ENCODE data around the gene ZBTB40. TPM values are rescaled to one million over a fixed set of nuclear protein-coding genes. Genes with fewer than 3 reads are reported as not detected.
A peak's percentile ranks its signal among the peaks of the same experiment; 100 is the strongest.

The ZBTB40 gene
- polyA plus RNA-seq, 2 of the 4 experiments (the other 2 are of a cell fraction): 6.2 to 7.0 TPM

DNA sequence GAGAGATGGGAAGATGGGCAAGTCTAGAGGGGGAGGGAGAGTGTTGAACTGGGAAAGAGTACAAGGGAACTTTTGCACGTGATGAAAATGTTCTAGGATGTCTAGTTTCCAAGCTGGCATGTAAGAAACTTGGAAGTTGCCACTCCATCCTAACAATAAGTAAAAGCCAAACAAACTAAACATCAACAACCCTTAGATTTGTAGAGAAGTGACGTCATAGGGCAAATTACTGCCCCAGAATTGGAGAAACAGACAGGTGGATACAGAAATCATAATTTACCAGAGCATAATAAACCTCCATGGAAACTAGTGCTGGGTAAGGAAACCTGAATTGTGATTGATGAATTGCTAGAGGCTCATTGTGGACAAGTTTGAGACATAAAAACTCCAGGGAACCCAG, 14.7 kb upstream of the ZBTB40 start:
- H3K27ac ChIP-seq: no peak overlapping the region
- H3K4me3 ChIP-seq: no peak overlapping the region
- H3K4me2 ChIP-seq: no peak overlapping the region
- TF ChIP-seq HEYL (CRISPR knock-in tag; IDR thresholded peaks at IDR 0.05) (no peak), FOSB (CRISPR knock-in tag; IDR thresholded peaks at IDR 0.05) (no peak), JUNB (IDR thresholded peaks at IDR 0.05) (no peak), FOXS1 (CRISPR knock-in tag; IDR thresholded peaks at IDR 0.05) (no peak), TFCP2L1 (CRISPR knock-in tag; IDR thresholded peaks at IDR 0.05) (no peak), NR3C1 (IDR thresholded peaks at IDR 0.05) (no peak), ZSCAN20 (CRISPR knock-in tag; IDR thresholded peaks at IDR 0.05) (no peak), HOXA7 (CRISPR knock-in tag; IDR thresholded peaks at IDR 0.05) (no peak), HOXB5 (CRISPR knock-in tag; IDR thresholded peaks at IDR 0.05) (no peak), CBX8 (IDR thresholded peaks at IDR 0.05) (no peak), SREBF2 (IDR thresholded peaks at IDR 0.05) (no peak), TP53 (CRISPR knock-in tag; IDR thresholded peaks at IDR 0.05) (no peak)
- TF ChIP-seq, protein P1, sequence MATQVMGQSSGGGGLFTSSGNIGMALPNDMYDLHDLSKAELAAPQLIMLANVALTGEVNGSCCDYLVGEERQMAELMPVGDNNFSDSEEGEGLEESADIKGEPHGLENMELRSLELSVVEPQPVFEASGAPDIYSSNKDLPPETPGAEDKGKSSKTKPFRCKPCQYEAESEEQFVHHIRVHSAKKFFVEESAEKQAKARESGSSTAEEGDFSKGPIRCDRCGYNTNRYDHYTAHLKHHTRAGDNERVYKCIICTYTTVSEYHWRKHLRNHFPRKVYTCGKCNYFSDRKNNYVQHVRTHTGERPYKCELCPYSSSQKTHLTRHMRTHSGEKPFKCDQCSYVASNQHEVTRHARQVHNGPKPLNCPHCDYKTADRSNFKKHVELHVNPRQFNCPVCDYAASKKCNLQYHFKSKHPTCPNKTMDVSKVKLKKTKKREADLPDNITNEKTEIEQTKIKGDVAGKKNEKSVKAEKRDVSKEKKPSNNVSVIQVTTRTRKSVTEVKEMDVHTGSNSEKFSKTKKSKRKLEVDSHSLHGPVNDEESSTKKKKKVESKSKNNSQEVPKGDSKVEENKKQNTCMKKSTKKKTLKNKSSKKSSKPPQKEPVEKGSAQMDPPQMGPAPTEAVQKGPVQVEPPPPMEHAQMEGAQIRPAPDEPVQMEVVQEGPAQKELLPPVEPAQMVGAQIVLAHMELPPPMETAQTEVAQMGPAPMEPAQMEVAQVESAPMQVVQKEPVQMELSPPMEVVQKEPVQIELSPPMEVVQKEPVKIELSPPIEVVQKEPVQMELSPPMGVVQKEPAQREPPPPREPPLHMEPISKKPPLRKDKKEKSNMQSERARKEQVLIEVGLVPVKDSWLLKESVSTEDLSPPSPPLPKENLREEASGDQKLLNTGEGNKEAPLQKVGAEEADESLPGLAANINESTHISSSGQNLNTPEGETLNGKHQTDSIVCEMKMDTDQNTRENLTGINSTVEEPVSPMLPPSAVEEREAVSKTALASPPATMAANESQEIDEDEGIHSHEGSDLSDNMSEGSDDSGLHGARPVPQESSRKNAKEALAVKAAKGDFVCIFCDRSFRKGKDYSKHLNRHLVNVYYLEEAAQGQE (IDR thresholded peaks at IDR 0.05): no peak
- H3K9me3 ChIP-seq: peaks cover 20% of the 10 kb centered on the region; the same call in 2 of the 3 replicates
- ATAC-seq: no peak
- ChIA-PET POLR2A (no interaction called here), CTCF (no interaction called here)
- WGBS (ENCODE audit: missing lambda C conversion rate): 64% methylated on average over 2 of the region's 2 CpGs
- no peak for FAIRE-seq
- no peak for DNase-seq (ENCODE audit: low read depth in 1 of 2, low spot score in 1 of 2)
- no peaks in the 10 kb centered on the region for H3K4me1 ChIP-seq

DNA sequence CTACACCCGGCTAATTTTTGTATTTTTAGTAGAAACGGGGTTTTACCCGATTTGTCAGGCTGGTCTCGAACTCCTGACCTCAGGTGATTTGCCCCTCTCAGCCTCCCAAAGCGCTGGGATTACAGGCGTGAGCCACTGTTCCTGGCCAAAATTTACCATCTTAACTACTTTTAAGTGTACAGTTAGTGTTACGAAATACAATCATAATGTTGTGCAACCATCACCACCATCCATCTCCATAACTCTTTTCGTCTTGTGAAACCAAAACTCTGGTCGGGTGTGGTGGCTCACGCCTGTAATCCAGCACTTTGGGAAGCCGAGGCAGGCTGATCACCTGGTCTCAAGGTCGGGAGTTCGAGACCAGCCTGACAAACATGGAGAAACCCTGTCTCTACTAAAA, 14.1 kb upstream of the ZBTB40 start:
- FAIRE-seq: no peak
- no peak overlapping the region for H3K4me2 ChIP-seq
- ChIA-PET POLR2A (no interaction called here), CTCF (no interaction called here)
- TF ChIP-seq CEBPB (IDR thresholded peaks at IDR 0.05): peak; percentile 53 to 79; a peak in 3 of 4 replicates
- TF ChIP-seq HDAC2 (IDR thresholded peaks at IDR 0.05): no peak
- no peak for ATAC-seq
- DNase-seq (ENCODE audit: low read depth in 1 of 2, low spot score in 1 of 2): no peak
- no peak overlapping the region for H3K4me3 ChIP-seq
- H3K4me1 ChIP-seq: no peaks in the 10 kb centered on the region
- H3K27ac ChIP-seq: no peak overlapping the region
- 75% methylated on average over 13 of the region's 13 CpGs for WGBS (ENCODE audit: missing lambda C conversion rate)
- peaks cover 20% of the 10 kb centered on the region; the same call in 2 of the 3 replicates for H3K9me3 ChIP-seq

DNA sequence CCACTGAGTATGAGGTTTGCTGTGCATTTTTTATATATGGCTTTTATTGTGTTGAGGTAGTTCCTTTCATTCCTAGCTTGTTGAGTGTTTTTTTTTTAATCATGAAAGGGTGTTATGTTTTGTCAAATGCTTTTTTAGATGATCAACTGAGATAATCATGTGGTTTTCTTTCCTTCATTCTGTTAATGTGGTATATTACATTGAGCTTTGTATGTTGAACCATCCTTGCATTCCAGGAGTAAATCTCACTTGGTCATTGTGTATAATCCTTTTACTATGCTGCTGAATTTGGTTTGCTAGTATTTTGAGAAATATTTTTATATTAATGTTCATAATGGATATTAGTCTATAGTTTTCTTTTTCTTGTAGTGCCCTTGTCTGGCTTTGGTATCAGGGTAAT, 11.1 kb upstream of the ZBTB40 start:
- ChIA-PET POLR2A (no interaction called here), CTCF (interaction anchor here (1.1 to 2.1 kb wide), 3 partner anchors 24 to 264 kb away, joined by 3 to 6 read pairs (median 3); no protein-coding TSS in a partner anchor)
- DNase-seq (ENCODE audit: low read depth in 1 of 2, low spot score in 1 of 2): no peak
- FAIRE-seq: no peak
- no peak for ATAC-seq
- Histone ChIP-seq H3K27ac (no peak overlapping the region), H3K4me3 (no peak overlapping the region), H3K9me3 (peaks cover 20% of the 10 kb centered on the region; the same call in 2 of the 3 replicates), H3K4me1 (no peaks in the 10 kb centered on the region), H3K4me2 (no peak overlapping the region)
- TF ChIP-seq KDM5A (IDR thresholded peaks at IDR 0.05) (no peak), RNF2 (IDR thresholded peaks at IDR 0.05; ENCODE audit: borderline replicate concordance, low read depth) (no peak), RFX5 (IDR thresholded peaks at IDR 0.05) (no peak), RARB (CRISPR knock-in tag; IDR thresholded peaks at IDR 0.05) (no peak), FOXS1 (CRISPR knock-in tag; IDR thresholded peaks at IDR 0.05) (no peak), CBX2 (IDR thresholded peaks at IDR 0.05; ENCODE audit: borderline replicate concordance, low read depth) (no peak), FOSB (CRISPR knock-in tag; IDR thresholded peaks at IDR 0.05) (no peak), JUNB (IDR thresholded peaks at IDR 0.05) (no peak), HOXB5 (CRISPR knock-in tag; IDR thresholded peaks at IDR 0.05) (no peak), NPAS2 (CRISPR knock-in tag; IDR thresholded peaks at IDR 0.05; ENCODE audit: borderline replicate concordance) (no peak)
- TF ChIP-seq, protein P2, sequence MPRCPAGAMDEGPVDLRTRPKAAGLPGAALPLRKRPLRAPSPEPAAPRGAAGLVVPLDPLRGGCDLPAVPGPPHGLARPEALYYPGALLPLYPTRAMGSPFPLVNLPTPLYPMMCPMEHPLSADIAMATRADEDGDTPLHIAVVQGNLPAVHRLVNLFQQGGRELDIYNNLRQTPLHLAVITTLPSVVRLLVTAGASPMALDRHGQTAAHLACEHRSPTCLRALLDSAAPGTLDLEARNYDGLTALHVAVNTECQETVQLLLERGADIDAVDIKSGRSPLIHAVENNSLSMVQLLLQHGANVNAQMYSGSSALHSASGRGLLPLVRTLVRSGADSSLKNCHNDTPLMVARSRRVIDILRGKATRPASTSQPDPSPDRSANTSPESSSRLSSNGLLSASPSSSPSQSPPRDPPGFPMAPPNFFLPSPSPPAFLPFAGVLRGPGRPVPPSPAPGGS (IDR thresholded peaks at IDR 0.05): no peak
- TF ChIP-seq, protein P3, sequence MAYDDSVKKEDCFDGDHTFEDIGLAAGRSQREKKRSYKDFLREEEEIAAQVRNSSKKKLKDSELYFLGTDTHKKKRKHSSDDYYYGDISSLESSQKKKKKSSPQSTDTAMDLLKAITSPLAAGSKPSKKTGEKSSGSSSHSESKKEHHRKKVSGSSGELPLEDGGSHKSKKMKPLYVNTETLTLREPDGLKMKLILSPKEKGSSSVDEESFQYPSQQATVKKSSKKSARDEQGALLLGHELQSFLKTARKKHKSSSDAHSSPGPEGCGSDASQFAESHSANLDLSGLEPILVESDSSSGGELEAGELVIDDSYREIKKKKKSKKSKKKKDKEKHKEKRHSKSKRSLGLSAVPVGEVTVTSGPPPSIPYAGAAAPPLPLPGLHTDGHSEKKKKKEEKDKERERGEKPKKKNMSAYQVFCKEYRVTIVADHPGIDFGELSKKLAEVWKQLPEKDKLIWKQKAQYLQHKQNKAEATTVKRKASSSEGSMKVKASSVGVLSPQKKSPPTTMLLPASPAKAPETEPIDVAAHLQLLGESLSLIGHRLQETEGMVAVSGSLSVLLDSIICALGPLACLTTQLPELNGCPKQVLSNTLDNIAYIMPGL (CRISPR knock-in tag; IDR thresholded peaks at IDR 0.05; ENCODE audit: borderline replicate concordance): no peak
- TF ChIP-seq, protein P4, sequence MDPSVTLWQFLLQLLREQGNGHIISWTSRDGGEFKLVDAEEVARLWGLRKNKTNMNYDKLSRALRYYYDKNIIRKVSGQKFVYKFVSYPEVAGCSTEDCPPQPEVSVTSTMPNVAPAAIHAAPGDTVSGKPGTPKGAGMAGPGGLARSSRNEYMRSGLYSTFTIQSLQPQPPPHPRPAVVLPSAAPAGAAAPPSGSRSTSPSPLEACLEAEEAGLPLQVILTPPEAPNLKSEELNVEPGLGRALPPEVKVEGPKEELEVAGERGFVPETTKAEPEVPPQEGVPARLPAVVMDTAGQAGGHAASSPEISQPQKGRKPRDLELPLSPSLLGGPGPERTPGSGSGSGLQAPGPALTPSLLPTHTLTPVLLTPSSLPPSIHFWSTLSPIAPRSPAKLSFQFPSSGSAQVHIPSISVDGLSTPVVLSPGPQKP (IDR thresholded peaks at IDR 0.05; ENCODE audit: low read depth, low read length): no peak
- TF ChIP-seq, protein P1 (IDR thresholded peaks at IDR 0.05): no peak
